ENCODE results near the gene TMBIM4.
"Not testable (repeated sequence)": the region's sequence is repeated elsewhere in the genome, so short reads cannot be mapped to it uniquely, and the experiment has no call there.

Gene TMBIM4

GRCh38 chr12:66169221-66170170, at the start of gene TMBIM4:
Gene TMBIM4 (minus strand): TSS chr12:66169996. CDS start chr12:66169951, 45 bp downstream.
- DNase-seq (ENCODE audit: low read depth in 2 of 2), result peak; percentile 78 to 79

- DNase-seq (ENCODE audit: low read depth in 2 of 2), result no peak
These were observed 47.6 kb upstream of the TMBIM4 start for GRCh38 chr12:66217342-66217917.

GRCh38 chr12:66213011-66213410, 43.2 kb upstream of the TMBIM4 start:
- DNase-seq (ENCODE audit: low read depth in 2 of 2), result not testable (repeated sequence)

- DNase-seq (ENCODE audit: low read depth in 2 of 2), result not testable (repeated sequence)
These were observed 41.8 kb upstream of the TMBIM4 start for GRCh38 chr12:66211573-66211972.

GRCh38 chr12:66210840-66211239, 41.0 kb upstream of the TMBIM4 start:
- no peak for DNase-seq (ENCODE audit: low read depth in 2 of 2)

GRCh38 chr12:66206141-66206540, 36.3 kb upstream of the TMBIM4 start:
- DNase-seq (ENCODE audit: low read depth in 2 of 2), result no peak

GRCh38 chr12:66203820-66204219, 34.0 kb upstream of the TMBIM4 start:
- DNase-seq (ENCODE audit: low read depth in 2 of 2), result no peak

- DNase-seq (ENCODE audit: low read depth in 2 of 2), result no peak
These were observed 30.2 kb upstream of the TMBIM4 start for GRCh38 chr12:66199831-66200509.

- DNase-seq (ENCODE audit: low read depth in 2 of 2), result no peak
These were observed 29.3 kb upstream of the TMBIM4 start for GRCh38 chr12:66199141-66199540.

- no peak for DNase-seq (ENCODE audit: low read depth in 2 of 2)
These were observed 27.7 kb upstream of the TMBIM4 start for GRCh38 chr12:66197495-66197921.

GRCh38 chr12:66196806-66197205, 27.0 kb upstream of the TMBIM4 start:
- DNase-seq (ENCODE audit: low read depth in 2 of 2), result no peak

GRCh38 chr12:66195242-66195641, 25.4 kb upstream of the TMBIM4 start:
- DNase-seq (ENCODE audit: low read depth in 2 of 2), result no peak

- no peak for DNase-seq (ENCODE audit: low read depth in 2 of 2)
These were observed 24.3 kb upstream of the TMBIM4 start for GRCh38 chr12:66194122-66194521.

- DNase-seq (ENCODE audit: low read depth in 2 of 2), result no peak
These were observed 21.8 kb upstream of the TMBIM4 start for GRCh38 chr12:66191547-66192126.

GRCh38 chr12:66190519-66191370, 20.9 kb upstream of the TMBIM4 start:
- no peak for DNase-seq (ENCODE audit: low read depth in 2 of 2)

- DNase-seq (ENCODE audit: low read depth in 2 of 2), result no peak
These were observed 20.1 kb upstream of the TMBIM4 start for GRCh38 chr12:66189889-66190288.

- DNase-seq (ENCODE audit: low read depth in 2 of 2), result no peak
These were observed 19.7 kb upstream of the TMBIM4 start for GRCh38 chr12:66189486-66189843.

- peak; percentile 10 to 15 for DNase-seq (ENCODE audit: low read depth in 2 of 2)
These were observed 19.0 kb upstream of the TMBIM4 start, which contains the start of gene IRAK3 for GRCh38 chr12:66188584-66189485. Gene IRAK3 (plus strand): TSS chr12:66189214. CDS start chr12:66189300, 86 bp downstream.

- no peak for DNase-seq (ENCODE audit: low read depth in 2 of 2)
These were observed 18.0 kb upstream of the TMBIM4 start for GRCh38 chr12:66187821-66188220.

- no peak for DNase-seq (ENCODE audit: low read depth in 2 of 2)
These were observed 17.2 kb upstream of the TMBIM4 start for GRCh38 chr12:66187036-66187435.
